IPS DF 4.7 (cell line): ENCODE results near the gene PCBP2.
A peak's percentile ranks its signal among the peaks of the same experiment; 100 is the strongest.

Experiments
- DNase-seq: peaks from one replicate; pipeline ENCODE4 v3.0.0-alpha.2; 2013; ENCODE audit warnings: low spot score; ENCODE audit errors: extremely low read depth

Gene PCBP2

GRCh38 chr12:53493610-53494391, 41.9 kb downstream of the PCBP2 start:
- no peak for DNase-seq

GRCh38 chr12:53495903-53496751, 44.2 kb downstream of the PCBP2 start:
- no peak for DNase-seq

- no peak for DNase-seq
Observed at GRCh38 chr12:53496752-53497032, 44.8 kb downstream of the PCBP2 start.

GRCh38 chr12:53497461-53497860, 45.6 kb downstream of the PCBP2 start:
- DNase-seq = no peak

GRCh38 chr12:53498235-53498630, 46.3 kb downstream of the PCBP2 start:
- no peak for DNase-seq

GRCh38 chr12:53499266-53500141, 47.6 kb downstream of the PCBP2 start, which contains the start of gene MAP3K12:
MAP3K12 (minus strand) TSS chr12:53499458; CDS start chr12:53487391, 12,067 bp downstream.
- no peak for DNase-seq

- no peak for DNase-seq
Observed at GRCh38 chr12:53500142-53500775, 48.4 kb downstream of the PCBP2 start.

GRCh38 chr12:53500776-53501614, 49.1 kb downstream of the PCBP2 start, which contains the start of gene TARBP2:
TARBP2 (plus strand) TSS chr12:53501283; CDS start chr12:53501409, 126 bp downstream.
- DNase-seq = peak; percentile 98

GRCh38 chr12:53501615-53502181, 49.8 kb downstream of the PCBP2 start:
- no peak for DNase-seq

GRCh38 chr12:53502331-53502730, 50.4 kb downstream of the PCBP2 start:
- DNase-seq = no peak

- no peak for DNase-seq
Observed at GRCh38 chr12:53502983-53503728, 51.3 kb downstream of the PCBP2 start.

GRCh38 chr12:53504004-53504920, 52.4 kb downstream of the PCBP2 start:
- DNase-seq = no peak

- DNase-seq = no peak
Observed at GRCh38 chr12:53505086-53505485, 53.2 kb downstream of the PCBP2 start.

GRCh38 chr12:53505555-53506449, 53.9 kb downstream of the PCBP2 start:
- DNase-seq = no peak

GRCh38 chr12:53506450-53506785, 54.5 kb downstream of the PCBP2 start:
- DNase-seq = no peak

- no peak for DNase-seq
Observed at GRCh38 chr12:53506881-53507602, 55.1 kb downstream of the PCBP2 start, which contains the start of gene NPFF. NPFF (minus strand) TSS chr12:53507484; CDS start chr12:53507474, 10 bp downstream.

GRCh38 chr12:53507603-53507885, 55.6 kb downstream of the PCBP2 start:
- no peak for DNase-seq
